Hepatocyte (in vitro differentiated cells): Measurements from ENCODE around the gene ANKS1B.

ENCODE experiments used
- CTCF ChIP-seq: fragments of 200-600 bp; sonication (generic); IDR thresholded peaks from 2 replicates; pipeline ENCODE4 v1.5.1; 2016; ENCODE audit warnings: antibody characterized with exemption, mild to moderate bottlenecking; ENCODE audit not compliant: poor library complexity
- EZH2 ChIP-seq: fragments of 200-600 bp; sonication (generic); IDR thresholded peaks from 2 replicates; pipeline ENCODE4 v1.6.1; 2016; ENCODE audit warnings: antibody characterized with exemption, mild to moderate bottlenecking, borderline replicate concordance

- TF ChIP-seq CTCF (no peak), EZH2 (no peak)
Measured at GRCh38 chr12:98727196-98727595, 1257.5 kb downstream of the ANKS1B start.
